TTC549 (cell line): ENCODE results near the gene ARHGAP42.
A peak's percentile ranks its signal among the peaks of the same experiment; 100 is the strongest.

ENCODE experiments used
- FAIRE-seq: peaks from 2 replicates; lab custom pipeline; 2012; peaks lifted over from hg19 to GRCh38; lab: Jason Lieb, UNC

Gene ARHGAP42

DNA sequence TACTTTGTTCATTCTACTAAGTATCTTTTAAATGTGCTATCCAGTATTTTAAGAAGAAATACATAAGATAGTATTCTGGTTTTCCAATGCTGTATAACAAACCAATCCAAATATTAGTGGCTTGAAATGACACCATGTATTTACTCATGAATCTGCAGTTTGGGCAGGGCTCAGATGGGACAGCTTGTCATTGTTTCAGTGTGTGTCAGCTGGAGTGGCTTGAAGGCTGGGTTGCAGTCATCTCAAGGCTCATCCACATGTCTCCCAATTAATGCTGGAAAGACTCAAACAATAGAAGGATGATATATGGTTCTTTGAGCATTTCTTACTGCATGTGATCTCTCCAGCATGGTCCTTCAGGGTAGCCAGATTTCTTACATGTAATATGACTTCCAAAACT is 146.2 kb downstream of the ARHGAP42 start:
- no peak for FAIRE-seq

DNA sequence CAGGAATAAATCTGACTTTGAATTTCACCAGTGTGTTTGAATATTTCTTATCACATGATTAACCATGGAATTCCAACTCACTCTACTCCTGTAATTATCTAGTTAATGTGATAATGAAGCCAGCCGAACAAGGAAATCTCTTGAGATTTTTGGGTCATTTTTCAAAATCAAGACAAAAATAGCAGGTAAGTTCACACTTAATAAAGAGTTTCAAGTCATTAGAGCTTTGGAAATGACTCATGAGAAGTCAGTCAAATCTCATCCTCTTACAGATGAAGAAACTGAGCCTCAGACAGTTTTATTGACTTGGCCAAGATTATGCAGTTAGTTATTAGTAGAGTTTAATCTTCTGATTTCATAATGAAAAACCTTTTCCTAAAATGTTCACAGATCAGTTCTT is 148.8 kb downstream of the ARHGAP42 start:
- FAIRE-seq: no peak

DNA sequence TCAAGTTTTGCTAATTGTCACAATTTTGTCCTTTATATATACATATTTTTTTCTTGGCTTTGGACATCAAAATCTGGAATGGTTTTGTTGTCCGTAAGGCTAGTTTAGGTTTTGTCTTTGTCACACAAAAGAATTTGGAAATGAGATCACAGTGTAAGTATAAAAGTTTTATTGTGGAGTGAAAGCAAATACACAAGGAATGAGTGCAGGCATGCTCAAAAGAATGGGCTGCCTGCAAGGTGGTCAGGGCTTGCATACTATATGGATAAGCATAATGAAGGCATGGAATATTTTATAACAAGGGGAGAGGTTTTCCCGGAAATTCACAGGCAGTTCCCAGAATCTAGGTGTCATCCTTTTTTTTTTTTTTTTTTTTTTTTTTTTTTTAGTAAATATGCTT is 150.2 kb downstream of the ARHGAP42 start:
- no peak for FAIRE-seq

DNA sequence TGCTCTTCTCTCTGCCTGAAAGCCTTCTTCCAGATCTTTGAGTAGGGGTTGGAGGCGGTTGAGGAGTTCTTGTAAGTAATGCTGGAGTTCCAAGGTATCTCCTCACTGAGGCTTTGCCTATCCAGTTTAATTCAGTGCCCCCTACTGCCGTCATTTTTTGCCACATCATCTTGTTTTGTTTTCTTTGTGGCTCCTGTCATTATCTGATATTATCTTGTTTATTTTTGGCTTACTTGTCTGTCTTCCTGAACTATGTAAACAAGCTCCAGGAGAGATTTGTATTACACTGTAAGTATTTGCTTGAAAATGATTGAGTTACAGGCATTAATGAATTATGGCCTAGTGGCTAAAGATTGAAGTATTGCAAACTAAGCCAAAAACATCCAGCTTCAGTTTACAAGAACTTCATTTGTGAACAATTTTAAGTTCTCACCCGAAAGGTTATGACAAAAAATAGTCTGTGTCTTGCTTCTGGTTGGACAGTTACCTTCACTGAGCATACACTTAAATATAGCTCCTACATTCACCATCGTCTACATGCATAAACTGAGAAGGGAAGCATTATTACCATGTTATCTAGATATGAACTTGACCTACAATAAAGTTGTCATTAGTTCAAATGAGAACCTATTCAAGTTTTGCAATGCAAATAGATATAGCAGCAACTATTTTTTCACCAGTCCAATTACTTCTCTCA is 154.8 kb downstream of the ARHGAP42 start:
- FAIRE-seq: no peak

DNA sequence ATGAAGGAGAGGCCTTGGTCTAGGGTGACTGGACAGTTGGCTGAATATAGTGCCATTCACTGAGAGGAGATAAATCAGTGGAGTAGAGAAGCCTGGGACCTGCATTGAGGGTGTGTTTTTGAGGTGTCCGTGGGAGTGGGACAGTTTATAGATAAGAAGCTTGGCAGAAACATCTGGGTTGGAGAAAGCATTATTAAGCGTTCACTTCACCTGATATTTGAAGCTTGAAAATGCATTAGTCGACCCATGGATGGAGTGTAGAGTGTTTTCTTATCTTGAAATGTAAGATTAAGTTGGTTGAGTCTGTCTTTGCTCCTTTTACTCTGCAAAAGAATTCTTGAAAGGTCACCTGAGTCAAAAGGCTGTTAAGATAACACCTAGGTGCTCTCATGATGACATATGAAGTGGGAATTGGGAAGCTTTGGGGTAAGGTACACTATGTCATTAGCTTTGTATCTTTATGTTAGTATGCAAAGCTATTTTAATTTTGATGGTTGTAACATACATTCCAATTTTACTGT is 160.7 kb downstream of the ARHGAP42 start:
- no peak for FAIRE-seq

DNA sequence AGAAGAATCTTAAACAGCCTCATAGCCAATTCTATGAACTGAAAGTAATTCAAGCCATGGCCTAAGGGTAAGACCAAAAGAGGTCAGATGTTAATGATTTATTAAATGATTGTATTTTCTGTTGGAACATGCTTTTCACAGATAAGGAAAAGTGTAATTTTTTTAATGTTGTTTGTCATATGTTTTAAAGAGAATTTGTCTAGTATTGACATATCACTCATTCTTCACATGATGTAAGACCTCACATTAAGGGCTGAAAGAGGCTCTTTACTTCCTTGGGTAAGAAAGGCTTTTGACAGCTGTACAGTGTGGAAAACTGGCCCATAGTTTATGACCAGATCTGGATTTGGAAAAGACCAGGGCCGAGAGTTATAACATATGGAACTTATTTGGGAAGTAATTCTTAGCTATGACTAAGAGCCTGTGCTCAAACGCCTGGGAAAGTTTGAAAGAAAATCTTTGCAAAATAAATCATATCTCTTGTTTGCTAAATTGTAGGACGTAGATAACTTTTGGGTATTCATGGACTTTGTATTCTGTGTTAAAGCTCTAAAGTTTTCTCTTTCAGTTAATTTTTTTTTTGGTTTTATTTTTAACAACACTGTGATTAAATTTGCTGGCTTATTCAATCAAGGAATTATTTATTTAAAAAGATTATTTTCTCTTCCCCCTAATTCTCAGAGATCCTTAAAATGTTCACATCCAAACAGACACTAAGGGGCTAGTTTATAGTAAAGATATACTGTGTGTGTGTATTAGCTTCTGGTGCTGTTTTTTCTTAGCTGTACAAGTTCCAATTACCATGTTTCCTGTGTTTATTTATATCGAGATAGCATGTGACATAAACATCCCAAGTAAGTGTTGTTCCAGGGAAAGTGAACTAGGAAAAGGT is 162.2 kb downstream of the ARHGAP42 start:
- FAIRE-seq: no peak

DNA sequence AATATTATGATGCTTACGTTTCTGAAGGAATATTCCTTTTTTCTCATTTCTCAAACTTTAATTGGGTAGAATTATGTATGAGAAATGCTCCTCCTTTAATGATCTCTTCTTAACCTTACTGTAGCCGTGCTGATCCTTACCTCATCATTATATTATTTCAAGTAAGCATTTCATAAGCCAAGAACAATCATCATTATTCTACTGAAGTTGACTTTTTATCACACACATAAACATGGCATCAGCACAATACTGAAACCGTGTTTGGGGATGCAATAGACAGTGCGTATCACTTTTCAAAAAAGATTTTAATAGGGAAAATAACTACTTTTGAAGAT is 162.8 kb downstream of the ARHGAP42 start:
- no peak for FAIRE-seq

DNA sequence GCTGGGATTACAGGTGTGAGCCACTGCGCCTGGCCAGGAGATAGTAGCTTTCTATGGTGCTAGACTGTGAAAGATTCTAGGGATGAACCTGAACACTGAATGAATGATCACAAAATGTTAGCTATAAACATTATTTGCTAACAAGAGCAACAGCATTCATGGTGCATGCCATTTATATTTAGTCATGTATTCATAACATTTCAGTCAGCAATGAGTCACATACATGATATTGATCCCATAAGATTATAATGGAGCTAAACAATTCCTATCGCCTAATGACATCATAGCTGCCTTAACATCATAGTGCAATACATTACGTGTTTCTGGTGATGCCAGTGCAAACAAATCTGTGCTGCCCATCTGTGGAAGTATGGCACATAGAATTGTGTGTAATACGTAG is 164.1 kb downstream of the ARHGAP42 start:
- no peak for FAIRE-seq

DNA sequence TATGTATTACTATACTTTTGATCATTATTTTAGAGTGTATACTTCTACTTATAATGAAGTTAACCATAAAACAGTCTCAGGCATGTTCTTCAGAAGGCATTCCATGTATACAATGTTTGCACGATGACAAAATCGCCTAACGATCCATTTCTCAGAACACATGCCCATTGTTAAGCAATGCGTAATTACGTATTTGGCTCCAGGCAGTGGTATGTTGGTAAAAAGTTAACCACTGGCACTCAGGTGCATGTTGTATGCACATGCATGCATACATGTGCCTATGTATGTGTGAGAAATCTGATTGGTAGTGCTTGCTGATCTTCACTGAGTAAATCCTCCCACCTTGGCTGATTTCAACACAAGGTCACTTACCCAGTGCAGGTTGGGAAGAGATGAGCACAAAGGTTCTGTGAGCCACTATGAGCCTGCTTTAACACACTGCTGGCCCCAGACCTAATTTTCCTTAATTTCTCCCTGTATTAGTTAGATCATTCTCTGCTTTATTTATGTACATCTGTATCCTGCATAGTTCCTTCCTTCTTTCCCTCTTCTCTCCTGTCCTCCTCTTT is 164.6 kb downstream of the ARHGAP42 start:
- no peak for FAIRE-seq

DNA sequence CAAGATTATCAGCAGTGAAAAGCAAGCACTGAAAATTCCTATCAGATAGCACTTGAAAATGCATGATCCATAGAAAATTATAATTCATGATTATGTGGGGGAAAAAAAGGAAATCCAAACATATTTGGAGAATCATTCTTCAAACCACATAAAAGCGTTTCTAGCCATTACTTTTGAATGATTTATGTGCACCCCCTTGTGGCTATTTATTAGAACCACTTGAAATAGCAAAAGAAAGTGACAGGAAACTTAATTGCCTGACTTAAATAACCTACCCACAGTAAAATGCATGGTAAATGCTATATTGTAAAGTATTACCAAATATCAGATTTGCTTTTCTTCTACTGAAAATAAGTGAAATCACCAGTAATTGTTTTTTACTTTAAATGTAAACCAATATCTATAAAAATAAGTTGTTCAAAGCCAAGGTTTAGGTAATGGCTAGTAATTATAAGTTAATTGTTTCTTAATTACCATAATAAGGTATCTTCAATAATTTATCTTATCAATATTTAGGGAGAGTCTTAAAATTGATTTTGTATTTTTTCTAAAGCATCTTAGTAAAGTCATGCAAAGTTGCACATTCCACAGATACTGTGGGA is 168.5 kb downstream of the ARHGAP42 start:
- FAIRE-seq: peak; percentile 84

DNA sequence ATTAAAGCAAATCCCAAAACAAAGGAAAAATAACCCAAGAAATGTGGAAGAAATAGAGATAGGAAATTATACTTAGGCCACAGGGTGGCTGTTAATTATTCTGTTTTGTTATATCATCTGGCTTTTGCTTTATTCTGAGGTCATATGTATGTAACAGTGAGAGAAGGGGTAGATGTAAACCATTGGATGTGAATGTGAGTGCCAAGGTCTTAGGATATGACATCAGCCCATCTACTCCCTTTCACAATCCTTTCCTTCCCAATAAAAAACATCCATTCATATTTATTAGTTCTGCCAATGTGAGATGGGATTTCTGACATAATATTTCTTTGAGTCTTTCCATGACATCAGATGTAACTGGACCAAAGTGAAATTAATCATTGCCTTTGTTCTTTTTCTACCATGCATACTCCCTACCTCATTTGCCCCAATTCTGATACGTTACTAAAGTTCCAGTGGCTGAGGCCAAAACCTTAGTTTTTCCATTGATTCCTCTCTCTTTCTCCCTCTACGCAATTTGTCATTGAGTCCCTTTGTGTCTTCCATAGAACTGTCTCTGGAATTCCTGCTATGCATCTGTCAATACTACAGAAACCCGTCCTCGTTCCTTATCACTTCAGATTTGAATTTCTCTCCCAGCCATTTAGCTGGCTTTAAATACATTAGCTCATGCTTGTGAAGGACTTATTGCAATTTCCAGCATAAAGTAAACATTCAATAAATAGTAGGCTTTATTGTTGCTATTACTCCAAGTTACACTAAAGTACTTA is 170.3 kb downstream of the ARHGAP42 start:
- no peak for FAIRE-seq

DNA sequence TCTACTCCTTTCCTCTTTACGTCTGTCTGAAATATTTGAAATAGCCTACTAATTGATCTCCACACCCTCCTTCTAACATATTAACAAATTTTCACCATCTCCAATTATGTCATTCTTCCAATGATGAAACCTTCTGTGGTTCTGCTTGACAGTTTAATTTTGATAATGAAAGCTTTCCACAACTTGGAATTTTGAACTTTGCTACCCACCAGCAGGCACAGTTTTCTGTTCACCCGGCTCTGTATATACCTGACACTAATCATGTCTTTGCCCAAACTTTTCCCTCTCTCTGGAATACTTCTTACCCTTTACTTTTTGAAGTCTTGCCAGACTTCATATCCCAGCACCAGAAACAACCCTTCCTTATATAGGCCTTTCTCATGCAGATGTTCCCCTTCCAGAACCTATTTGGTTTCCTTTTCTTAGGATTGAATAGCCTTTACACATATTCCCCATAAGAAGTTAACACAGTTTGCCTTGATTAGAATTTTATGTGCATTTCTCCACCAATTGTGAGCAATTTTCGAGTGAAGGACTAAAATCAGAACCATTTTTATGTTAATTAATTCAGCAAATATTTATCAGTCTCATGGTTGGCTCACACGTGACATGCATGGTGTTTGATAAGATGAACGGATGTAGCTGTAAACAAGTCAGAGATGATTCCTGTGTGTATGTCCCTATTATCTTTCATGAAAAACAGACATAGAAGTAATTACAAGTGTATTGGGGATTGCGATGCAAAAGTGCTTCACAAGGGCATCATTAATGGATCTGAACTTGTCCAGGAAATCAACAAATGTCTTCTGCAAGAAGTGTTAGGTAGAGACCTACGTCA is 173.4 kb downstream of the ARHGAP42 start:
- no peak for FAIRE-seq

DNA sequence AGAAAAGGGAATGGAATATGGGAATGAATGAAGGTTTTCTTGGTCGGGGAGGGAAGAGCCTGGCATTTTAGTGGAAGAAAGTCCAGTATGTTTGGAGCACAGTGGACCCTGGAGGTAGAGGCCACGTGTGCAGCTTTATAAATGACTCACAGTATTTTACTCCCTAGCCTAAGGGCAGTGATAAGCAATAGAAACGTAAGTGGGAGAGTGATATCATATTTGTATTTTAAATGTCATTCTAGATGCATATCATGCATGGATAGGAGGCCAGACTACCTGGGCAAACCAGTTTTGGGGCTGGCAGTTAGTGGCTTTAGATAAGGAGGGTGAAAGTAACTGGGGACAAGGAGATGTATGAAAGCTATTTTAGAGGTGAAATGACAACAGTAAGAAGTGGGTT is 174.1 kb downstream of the ARHGAP42 start:
- FAIRE-seq: no peak

DNA sequence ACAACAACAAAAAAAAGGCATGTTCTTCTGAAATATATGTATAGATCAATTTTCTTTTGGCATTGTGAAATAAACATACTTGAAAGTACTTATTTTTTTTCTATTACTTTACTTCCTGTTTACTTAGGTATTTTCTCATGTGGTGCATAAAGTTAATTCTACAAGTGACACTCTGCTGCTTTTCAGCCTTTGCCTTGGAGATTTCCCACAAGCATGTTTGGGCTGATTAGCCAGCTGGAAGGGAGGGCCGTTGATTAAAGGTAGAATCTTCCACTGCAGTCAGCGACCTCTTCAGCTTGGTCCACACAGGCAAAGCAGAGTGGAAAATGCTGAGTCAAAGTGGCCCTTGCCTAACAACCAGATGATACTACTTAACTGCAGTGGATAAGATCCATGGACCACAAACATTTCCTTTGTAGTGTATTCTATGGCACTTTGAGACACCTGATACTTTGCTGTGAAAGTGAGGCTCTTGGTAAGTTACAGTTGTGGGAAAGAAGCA is 176.0 kb downstream of the ARHGAP42 start:
- no peak for FAIRE-seq

DNA sequence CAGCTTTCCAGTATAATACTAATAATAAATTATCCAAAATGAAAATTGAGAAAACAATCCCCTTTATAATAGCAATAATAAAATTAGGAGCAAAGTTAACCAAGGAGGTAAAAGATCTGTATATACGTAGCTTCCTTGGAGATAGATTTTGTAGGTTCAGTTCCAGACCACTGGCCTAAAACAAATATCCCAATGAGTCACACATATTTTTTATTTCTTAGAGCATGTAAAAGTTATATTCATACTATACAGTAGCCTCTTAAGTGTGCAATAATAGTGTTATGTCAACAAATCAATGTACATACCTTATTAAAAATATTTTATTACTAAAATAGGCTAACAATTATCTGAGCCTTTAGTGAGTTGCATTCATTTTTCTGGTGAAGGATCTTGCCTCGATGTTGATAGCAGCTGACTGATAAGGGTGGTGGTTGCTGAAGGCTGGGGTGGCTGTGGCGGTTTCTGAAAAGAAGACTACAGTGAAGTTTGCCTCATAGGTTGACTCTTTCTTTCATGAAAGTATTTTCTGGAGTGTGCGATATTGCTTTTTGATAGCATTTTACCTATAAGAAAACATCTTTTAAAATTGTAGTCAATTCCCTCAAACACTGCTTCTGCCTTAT is 178.5 kb downstream of the ARHGAP42 start:
- FAIRE-seq: no peak

DNA sequence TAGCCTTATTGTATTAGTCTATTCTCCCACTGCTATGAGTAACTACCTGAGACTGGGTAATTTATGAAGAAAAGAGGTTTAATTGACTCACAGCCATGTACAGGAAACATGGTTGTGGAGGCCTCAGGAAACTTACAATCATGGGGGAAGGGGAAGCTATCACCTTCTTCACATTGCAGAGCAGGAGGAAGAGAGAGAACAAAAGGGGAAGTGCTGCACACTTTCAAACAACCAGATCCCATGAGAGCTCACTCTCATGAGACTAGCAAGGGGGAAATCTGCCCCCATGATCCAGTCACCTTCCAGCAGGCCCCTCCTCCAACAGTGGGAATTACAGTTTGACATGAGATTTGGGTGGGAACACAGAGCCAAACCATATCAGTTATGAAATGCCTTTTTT is 179.4 kb downstream of the ARHGAP42 start:
- no peak for FAIRE-seq

DNA sequence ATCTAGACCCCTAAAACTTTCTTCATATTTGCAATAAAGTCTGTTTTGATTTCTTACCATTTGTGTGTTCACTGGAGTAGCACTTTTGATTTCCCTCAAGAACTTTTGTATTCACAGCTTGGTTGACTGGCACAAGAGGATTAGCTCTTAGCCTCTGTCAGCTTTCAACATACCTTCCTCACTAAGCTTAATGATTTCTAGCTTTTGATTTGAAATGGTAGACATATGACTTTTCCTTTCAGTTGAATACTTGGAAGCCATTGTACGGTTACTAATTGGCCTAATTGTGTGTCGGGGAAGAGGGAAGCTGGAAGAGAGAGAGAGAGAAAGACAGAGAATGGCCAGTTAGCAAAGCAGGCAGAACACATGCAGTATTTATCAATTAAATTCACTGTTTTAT is 180.5 kb downstream of the ARHGAP42 start:
- FAIRE-seq: no peak

DNA sequence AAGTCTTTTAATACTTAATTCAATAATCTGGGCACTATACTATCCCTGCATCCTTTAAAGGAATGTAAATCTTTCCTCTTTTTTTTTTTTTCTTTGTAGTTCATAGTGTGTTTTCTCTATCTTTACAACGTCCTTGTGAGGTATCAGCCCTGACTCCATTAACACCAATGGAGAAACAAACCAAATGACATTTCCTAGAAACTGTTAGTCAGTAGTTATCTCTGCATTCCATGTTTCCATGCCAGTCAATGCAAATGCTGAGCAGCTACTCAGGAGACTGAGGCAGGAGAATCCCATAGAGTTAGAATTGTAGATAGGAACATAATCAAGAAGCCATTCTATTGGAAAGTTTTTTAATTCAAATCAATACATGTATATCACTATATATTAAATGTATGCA is 182.2 kb downstream of the ARHGAP42 start:
- no peak for FAIRE-seq

DNA sequence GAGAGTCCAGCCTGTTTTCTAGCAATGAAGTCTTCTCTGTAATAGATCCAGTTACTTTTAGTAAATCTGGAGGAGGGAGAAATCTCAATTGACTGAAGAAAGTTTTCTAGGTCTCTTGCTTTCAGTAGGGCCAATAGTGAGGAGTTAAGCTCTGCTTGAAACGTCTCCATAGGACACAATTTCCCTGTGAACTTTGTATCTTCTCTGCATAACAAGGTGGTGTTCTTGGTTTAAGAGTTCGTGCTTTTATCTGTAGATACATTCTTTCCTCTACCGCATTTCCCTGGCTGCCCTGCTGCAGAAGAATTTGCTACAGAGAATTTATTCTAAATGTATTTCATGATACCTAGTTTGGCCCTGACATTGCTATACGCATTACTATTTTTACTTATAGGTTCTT is 183.1 kb downstream of the ARHGAP42 start:
- FAIRE-seq: no peak

DNA sequence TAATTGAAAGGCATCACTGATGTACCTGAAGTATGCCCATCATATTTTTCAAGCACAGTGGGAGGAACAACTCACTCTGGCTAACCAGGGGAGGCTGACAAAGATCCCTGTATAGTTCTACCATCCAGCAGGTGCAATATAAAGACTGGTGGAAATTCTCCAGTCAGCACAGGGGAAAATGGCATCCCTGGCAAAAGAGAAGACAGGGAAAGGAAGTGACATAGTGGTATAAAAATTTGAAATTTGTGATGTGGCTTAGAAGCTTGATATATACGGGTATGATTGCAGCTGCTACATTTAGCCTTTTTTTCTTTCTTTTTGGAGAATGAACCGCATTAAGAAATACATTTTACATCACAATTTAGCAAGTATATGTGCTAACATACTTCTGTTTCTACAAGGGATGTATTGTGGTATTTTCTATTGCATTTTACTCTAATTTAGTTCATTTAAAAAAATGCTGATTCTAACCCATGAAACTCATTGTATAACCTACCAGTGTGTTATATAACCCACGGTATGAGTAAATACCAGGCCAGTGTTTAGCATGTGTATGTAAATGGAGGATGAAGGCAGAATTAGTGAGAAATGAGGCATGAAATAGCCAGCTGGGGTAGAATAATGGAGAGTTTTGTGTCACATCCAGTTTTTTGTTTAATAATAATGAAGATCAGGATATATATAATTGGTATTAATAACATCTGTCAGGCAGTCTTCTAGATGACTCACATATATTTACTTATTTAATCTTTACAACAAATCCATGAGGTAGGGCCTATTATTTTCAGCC is 186.1 kb downstream of the ARHGAP42 start:
- FAIRE-seq: no peak
